ENCODE results near the gene AGAP2. TPM values are rescaled to one million over a fixed set of nuclear protein-coding genes. Genes with fewer than 3 reads are reported as not detected.

AGAP2 gene
- total and polyA plus RNA-seq, 9 of the 15 experiments (the other 6 are each of a cell fraction or from before 2014, with no cell fraction given) = 0.04 to 0.77 (median 0.28) TPM; not detected in 1

- TF ChIP-seq ARID4B (CRISPR knock-in tag; IDR thresholded peaks at IDR 0.05) = peak; percentile 74
- TF ChIP-seq TAF9B (IDR thresholded peaks at IDR 0.05; ENCODE audit: partially characterized antibody) = peak; percentile 81
- peak; percentile 98 for TF ChIP-seq PHF8 (IDR thresholded peaks at IDR 0.05; ENCODE audit: borderline replicate concordance, low read length)
- no peak for TF ChIP-seq PURB (CRISPR knock-in tag; IDR thresholded peaks at IDR 0.05; ENCODE audit: low read depth)
- peak; percentile 14; the same call in 1 of the 2 replicates for TF ChIP-seq CEBPZ (IDR thresholded peaks at IDR 0.05; ENCODE audit: borderline replicate concordance, low read depth, low read length)
- no peak for TF ChIP-seq ATF1 (CRISPR knock-in tag; IDR thresholded peaks at IDR 0.05)
- TF ChIP-seq ATF1 (tag; IDR thresholded peaks at IDR 0.05) = peak; percentile 97
- peak; percentile 97 for TF ChIP-seq TFAP4 (CRISPR knock-in tag; IDR thresholded peaks at IDR 0.05; ENCODE audit: borderline replicate concordance)
- TF ChIP-seq MTA3 (IDR thresholded peaks at IDR 0.05; ENCODE audit: borderline replicate concordance) = peak; percentile 78; the same call in 1 of the 2 replicates
- peak; percentile 93 for TF ChIP-seq FOS (IDR thresholded peaks at IDR 0.05; ENCODE audit: extremely low read depth, insufficient read length)
- no peak for TF ChIP-seq ZNF395 (CRISPR knock-in tag; IDR thresholded peaks at IDR 0.05)
- TF ChIP-seq KDM4B (IDR thresholded peaks at IDR 0.05; ENCODE audit: borderline replicate concordance in 2 of 2, low read depth in 1 of 2) = no peak
- 0 out of 2 replicates have a peak, but pooled peaks have one; percentile 19 for TF ChIP-seq MEF2D (tag; conservative IDR thresholded peaks at IDR 0.05; ENCODE audit: low read depth)
- TF ChIP-seq NFE2L1 (tag; IDR thresholded peaks at IDR 0.05; ENCODE audit: borderline replicate concordance, low read depth) = no peak
- peak; percentile 99 for TF ChIP-seq MBD2 (IDR thresholded peaks at IDR 0.05; ENCODE audit: borderline replicate concordance, low read depth)
Observed at GRCh38 chr12:57693659-57694458, 44.7 kb downstream of the AGAP2 start, which contains the start of gene OS9 (continued).
